PC-9 (cell line): Measurements from ENCODE around the gene HDAC10. TPM values are rescaled to one million over a fixed set of nuclear protein-coding genes. Genes with fewer than 3 reads are reported as not detected.

ENCODE experiments used
- BruUV-seq: library from RNA; stranded (reverse); fragments of 400-500 nt; replicated peaks from 2 replicates; lab custom pipeline; 2021; lab: Mats Ljungman, UMichigan
- CTCF ChIA-PET: fragments of 300-600 bp; sonication (Branson Sonifier 250); formaldehyde crosslinking; loops from one replicate; lab custom pipeline; 2022; ENCODE audit warnings: antibody characterized with exemption; lab: Charles Lee
- POLR2A ChIA-PET: fragments of 300-600 bp; sonication (Branson Sonifier 250); formaldehyde crosslinking; loops from one replicate; lab custom pipeline; 2022; ENCODE audit warnings: antibody characterized with exemption; ENCODE audit not compliant: unreplicated experiment; lab: Charles Lee
- DNase-seq, 2 experiments: peaks; one replicate each; pipeline versions ENCODE4 v3.0.0 to v3.0.0-alpha.2; 2015 to 2022; ENCODE audit warnings: mixed read lengths in 1 of 2
- H2AFZ ChIP-seq: fragments of 200-600 bp; sonication (generic); 2 replicates; pipeline ENCODE4 v1.8.1; 2017; ENCODE audit warnings: antibody characterized with exemption
- H3F3A ChIP-seq: fragments of 200-600 bp; sonication (generic); 2 replicates; pipeline ENCODE4 v1.8.1; 2017; ENCODE audit warnings: antibody characterized with exemption, mild to moderate bottlenecking, low read depth; ENCODE audit not compliant: insufficient read depth
- H3K27ac ChIP-seq: fragments of 200-600 bp; sonication (generic); 2 replicates; pipeline ENCODE4 v1.6.1; 2016; ENCODE audit warnings: mixed run types
- H3K27me3 ChIP-seq: fragments of 200-600 bp; sonication (generic); 2 replicates; pipeline ENCODE4 v1.6.1; 2016; ENCODE audit warnings: low read depth, mixed run types; ENCODE audit not compliant: insufficient read depth
- H3K36me3 ChIP-seq: fragments of 200-600 bp; sonication (generic); 2 replicates; pipeline ENCODE4 v1.6.1; 2016; ENCODE audit warnings: low read depth, mixed run types
- H3K4me1 ChIP-seq: fragments of 200-600 bp; sonication (generic); replicated peaks from 2 replicates; pipeline ENCODE4 v1.6.1; 2016; ENCODE audit warnings: mixed run types; ENCODE audit not compliant: insufficient read depth
- H3K4me2 ChIP-seq: fragments of 200-600 bp; sonication (generic); 2 replicates; pipeline ENCODE4 v1.6.1; 2017; ENCODE audit warnings: mixed run types
- H3K4me3 ChIP-seq: fragments of 200-600 bp; sonication (generic); 2 replicates; pipeline ENCODE4 v1.6.1; 2016; ENCODE audit warnings: mixed run types
- H3K79me2 ChIP-seq: fragments of 200-600 bp; sonication (generic); 2 replicates; pipeline ENCODE4 v1.6.1; 2017; ENCODE audit warnings: low read depth, mixed run types
- H3K9me2 ChIP-seq: fragments of 200-600 bp; sonication (generic); 2 replicates; pipeline ENCODE4 v1.8.1; 2017; ENCODE audit warnings: mild to moderate bottlenecking; ENCODE audit not compliant: insufficient read depth
- H3K9me3 ChIP-seq: fragments of 200-600 bp; sonication (generic); 2 replicates; pipeline ENCODE4 v1.8.1; 2016; ENCODE audit warnings: low read depth; ENCODE audit not compliant: insufficient read depth
- H4K20me1 ChIP-seq: fragments of 200-600 bp; sonication (generic); 2 replicates; pipeline ENCODE4 v1.8.1; 2017; ENCODE audit not compliant: insufficient read depth
- EZH2 ChIP-seq: fragments of 200-600 bp; sonication (generic); IDR thresholded peaks from 2 replicates; pipeline ENCODE4 v1.8.0; 2017; ENCODE audit warnings: antibody characterized with exemption, low read depth
- intact Hi-C: fragments of 100-400 bp; cut with micrococcal nuclease; formaldehyde crosslinking; loops from one replicate; pipeline ENCODE4 v1.10.0; 2022; ENCODE audit not compliant: unreplicated experiment
- total RNA-seq: library from RNA; stranded (reverse); gene quantifications from 2 replicates; pipeline ENCODE4 v1.2.3, GENCODE V29; 2021
- TF ChIP-seq, protein P1 (sequence below): fragments of 200-600 bp; sonication (generic); conservative IDR thresholded peaks from 2 replicates; pipeline ENCODE4 v1.6.1; 2017; ENCODE audit warnings: mixed run types, antibody characterized with exemption, mild to moderate bottlenecking, moderate library complexity

HDAC10 gene
- total RNA-seq, 1 experiment from 2014 or later, result 80.5 TPM

DNA sequence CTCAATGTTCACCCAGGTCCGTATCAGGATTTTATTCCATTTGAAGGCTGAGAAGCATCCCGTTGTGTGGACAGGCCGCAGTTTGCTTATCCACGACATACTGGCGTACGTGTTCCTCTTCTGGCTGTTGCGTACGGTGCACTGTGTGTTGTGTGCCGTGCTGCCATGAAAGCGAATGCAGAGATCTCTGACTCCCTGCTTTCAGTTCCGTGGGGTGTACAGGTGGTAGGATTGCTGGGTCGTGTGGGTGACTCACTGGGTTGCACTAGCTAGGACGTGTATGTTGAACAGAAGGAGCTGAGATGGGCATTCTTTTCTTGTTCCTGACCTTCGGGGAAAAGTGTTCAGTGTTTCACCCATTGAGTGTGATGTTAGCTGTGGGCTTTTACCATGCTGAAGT, 39.9 kb downstream of the HDAC10 start:
- TF ChIP-seq, protein P1, sequence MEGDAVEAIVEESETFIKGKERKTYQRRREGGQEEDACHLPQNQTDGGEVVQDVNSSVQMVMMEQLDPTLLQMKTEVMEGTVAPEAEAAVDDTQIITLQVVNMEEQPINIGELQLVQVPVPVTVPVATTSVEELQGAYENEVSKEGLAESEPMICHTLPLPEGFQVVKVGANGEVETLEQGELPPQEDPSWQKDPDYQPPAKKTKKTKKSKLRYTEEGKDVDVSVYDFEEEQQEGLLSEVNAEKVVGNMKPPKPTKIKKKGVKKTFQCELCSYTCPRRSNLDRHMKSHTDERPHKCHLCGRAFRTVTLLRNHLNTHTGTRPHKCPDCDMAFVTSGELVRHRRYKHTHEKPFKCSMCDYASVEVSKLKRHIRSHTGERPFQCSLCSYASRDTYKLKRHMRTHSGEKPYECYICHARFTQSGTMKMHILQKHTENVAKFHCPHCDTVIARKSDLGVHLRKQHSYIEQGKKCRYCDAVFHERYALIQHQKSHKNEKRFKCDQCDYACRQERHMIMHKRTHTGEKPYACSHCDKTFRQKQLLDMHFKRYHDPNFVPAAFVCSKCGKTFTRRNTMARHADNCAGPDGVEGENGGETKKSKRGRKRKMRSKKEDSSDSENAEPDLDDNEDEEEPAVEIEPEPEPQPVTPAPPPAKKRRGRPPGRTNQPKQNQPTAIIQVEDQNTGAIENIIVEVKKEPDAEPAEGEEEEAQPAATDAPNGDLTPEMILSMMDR, result no peak
- no peak for TF ChIP-seq EZH2
- Histone ChIP-seq H3K4me3 (no peak overlapping the region), H4K20me1 (peaks cover 82% of the 10 kb centered on the region), H3K36me3 (peaks cover 39% of the 10 kb centered on the region), H3K79me2 (peaks cover 4% of the 10 kb centered on the region; the same call in 1 of the 2 replicates), H3K9me2 (no peaks in the 10 kb centered on the region), H3K4me1 (no peaks in the 10 kb centered on the region), H2AFZ (no peak overlapping the region), H3K9me3 (no peaks in the 10 kb centered on the region), H3K27me3 (no peaks in the 10 kb centered on the region), H3K4me2 (no peak overlapping the region), H3F3A (peaks cover 55% of the 10 kb centered on the region; the same call in 1 of the 2 replicates), H3K27ac (no peak overlapping the region)
- POLR2A ChIA-PET, result no interaction called here
- CTCF ChIA-PET, result interaction anchor here (0.9 kb wide), 1 partner anchor 62 kb away, joined by 3 read pairs; no protein-coding TSS in a partner anchor
- no TSS peak for BruUV-seq
- DNase-seq, result no peak
- intact Hi-C loops, result no loop called here

DNA sequence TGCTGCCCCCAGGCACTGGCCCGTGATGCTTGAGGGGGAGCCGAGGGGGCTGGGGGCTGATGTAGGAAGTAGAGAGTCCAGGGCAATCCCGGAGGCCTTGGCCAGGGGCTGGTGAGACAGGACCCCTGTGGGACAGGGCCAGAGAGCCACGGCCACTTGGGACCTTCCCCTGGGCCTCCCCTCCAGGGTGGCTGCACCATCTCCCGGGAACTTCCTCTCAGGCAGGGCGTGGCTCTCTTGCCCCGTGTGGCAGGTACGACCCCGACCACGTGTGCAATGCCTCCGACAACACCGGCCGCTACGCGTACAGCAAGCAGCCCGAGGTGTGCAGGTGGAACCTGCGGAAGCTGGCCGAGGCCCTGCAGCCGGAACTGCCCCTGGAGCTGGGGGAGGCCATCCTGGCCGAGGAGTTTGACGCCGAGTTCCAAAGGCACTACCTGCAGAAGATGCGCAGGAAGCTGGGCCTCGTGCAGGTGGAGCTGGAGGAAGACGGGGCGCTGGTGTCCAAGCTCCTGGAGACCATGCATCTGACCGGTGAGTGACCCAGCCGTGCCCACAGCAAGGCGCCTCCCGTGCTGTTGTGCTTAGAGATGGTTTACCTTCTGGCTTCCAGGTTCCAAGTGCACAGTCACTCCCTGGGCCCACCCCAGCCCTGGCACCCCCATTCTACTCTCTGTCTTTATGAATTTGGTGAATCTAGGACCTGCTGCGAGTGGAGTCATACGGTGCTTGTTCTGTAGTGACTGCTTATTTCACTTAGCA, 40.5 kb downstream of the HDAC10 start:
- ChIA-PET CTCF (no interaction called here), POLR2A (no interaction called here)
- H2AFZ ChIP-seq, result no peak overlapping the region
- H3K9me2 ChIP-seq, result no peaks in the 10 kb centered on the region
- peaks cover 76% of the 10 kb centered on the region for H4K20me1 ChIP-seq
- BruUV-seq, result no TSS peak
- no peak overlapping the region for H3K27ac ChIP-seq
- peaks cover 4% of the 10 kb centered on the region; the same call in 1 of the 2 replicates for H3K79me2 ChIP-seq
- TF ChIP-seq, protein P1, result no peak
- TF ChIP-seq EZH2, result no peak
- no peaks in the 10 kb centered on the region for H3K9me3 ChIP-seq
- no peak overlapping the region for H3K4me3 ChIP-seq
- no peaks in the 10 kb centered on the region for H3K4me1 ChIP-seq
- peaks cover 35% of the 10 kb centered on the region for H3K36me3 ChIP-seq
- intact Hi-C loops, result no loop called here
- no peak overlapping the region for H3K4me2 ChIP-seq
- H3K27me3 ChIP-seq, result no peaks in the 10 kb centered on the region
- DNase-seq, result no peak
- peaks cover 52% of the 10 kb centered on the region; the same call in 1 of the 2 replicates for H3F3A ChIP-seq

DNA sequence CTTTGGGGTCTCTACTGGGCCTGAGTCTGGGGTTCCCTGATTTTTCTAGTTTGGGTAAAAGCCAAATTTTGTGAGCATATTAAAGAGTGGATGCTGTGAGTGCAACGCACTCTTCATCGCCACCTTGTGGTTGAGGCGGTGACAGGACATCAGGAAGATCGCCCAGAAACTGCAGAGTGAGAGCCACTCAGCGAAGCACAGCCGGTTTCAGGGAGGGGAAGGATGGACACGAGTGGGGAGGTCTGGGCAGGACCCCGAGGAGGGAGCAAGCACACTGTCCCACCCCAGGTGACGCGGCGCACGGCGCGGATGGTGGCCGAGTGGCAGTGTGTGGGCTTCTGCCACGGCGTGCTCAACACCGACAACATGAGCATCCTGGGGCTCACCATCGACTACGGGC, 41.2 kb downstream of the HDAC10 start:
- Histone ChIP-seq H3F3A (peaks cover 48% of the 10 kb centered on the region; the same call in 1 of the 2 replicates), H3K4me1 (no peaks in the 10 kb centered on the region), H3K9me3 (no peaks in the 10 kb centered on the region), H3K27ac (no peak overlapping the region), H4K20me1 (peaks cover 72% of the 10 kb centered on the region), H3K4me2 (no peak overlapping the region), H3K4me3 (no peak overlapping the region), H3K36me3 (peaks cover 35% of the 10 kb centered on the region), H3K27me3 (no peaks in the 10 kb centered on the region), H3K9me2 (no peaks in the 10 kb centered on the region), H2AFZ (no peak overlapping the region), H3K79me2 (peaks cover 4% of the 10 kb centered on the region; the same call in 1 of the 2 replicates)
- ChIA-PET POLR2A (no interaction called here), CTCF (no interaction called here)
- no TSS peak for BruUV-seq
- intact Hi-C loops, result loop anchor here (1.0 kb wide), 1 partner anchor 61 kb away; no protein-coding TSS in a partner anchor
- no peak for TF ChIP-seq EZH2
- TF ChIP-seq, protein P1, result peak; percentile 98
- peak; percentile 48 to 53 for DNase-seq
